HepG2 (cell line): ENCODE measurements around the gene CYB5B. TPM values are rescaled to one million over a fixed set of nuclear protein-coding genes. Genes with fewer than 3 reads are reported as not detected.

Source experiments
- ATAC-seq: fragments of 200-7000 bp; cut with Tn5 transposase; 3 replicates; pipeline ENCODE4 v1.9.1; 2020; ENCODE audit warnings: mild to moderate bottlenecking, moderate library complexity
- BruUV-seq: library from RNA; stranded (reverse); fragments of 400-500 nt; replicated peaks from 2 replicates; lab custom pipeline; 2021; lab: Mats Ljungman, UMichigan
- CTCF ChIA-PET: fragments of 300-600 bp; formaldehyde crosslinking; extraction: SDS; loops from one replicate; lab custom pipeline; 2021; ENCODE audit warnings: low total read pairs, inconsistent platforms, low intra/inter-chr PET ratio; lab: Yijun Ruan, JAX
- POLR2A ChIA-PET: fragments of 350-600 bp; sonication (Branson Sonifier 250); formaldehyde crosslinking; loops from one replicate; lab custom pipeline; 2020; ENCODE audit warnings: antibody characterized with exemption, inconsistent platforms; lab: Yijun Ruan, JAX
- DNase-seq: peaks from one replicate; pipeline ENCODE4 v3.0.0-alpha.2; 2015; ENCODE audit warnings: low spot score
- FAIRE-seq: peaks from 3 replicates; lab custom pipeline; 2011; peaks lifted over from hg19 to GRCh38; lab: Jason Lieb, UNC
- H2AFZ ChIP-seq: one replicate; pipeline ENCODE4 v1.6.1; 2011; ENCODE audit warnings: low read length, inconsistent platforms
- H3K27ac ChIP-seq: fragments of 300-600 bp; 3 replicates; pipeline ENCODE4 v1.8.0; 2011; ENCODE audit warnings: mixed run types, mild to moderate bottlenecking, mixed read lengths, low read length, inconsistent platforms; ENCODE audit not compliant: insufficient read depth; ENCODE audit errors: extremely low read length
- H3K27me3 ChIP-seq, 2 experiments: fragments of 200-600 bp in 1 of 2; 2 replicates in 1 of 2; 3 replicates in 1 of 2; pipeline versions ENCODE4 v1.6.0 to v1.8.0; 2011; ENCODE audit warnings: low read length in 2 of 2, mild to moderate bottlenecking in 2 of 2, moderate library complexity in 2 of 2, inconsistent platforms in 1 of 2; ENCODE audit not compliant: insufficient read depth in 2 of 2, control insufficient read depth in 1 of 2
- H3K36me3 ChIP-seq, 2 experiments: fragments of 200-600 bp in 1 of 2; replicated peaks in 1 of 2; 2 replicates in 1 of 2; 3 replicates in 1 of 2; pipeline versions ENCODE4 v1.5.1 to v1.8.0; 2011; ENCODE audit warnings: low read length in 2 of 2, inconsistent platforms in 1 of 2; ENCODE audit not compliant: insufficient read depth in 2 of 2, control insufficient read depth in 1 of 2
- H3K4me1 ChIP-seq: 2 replicates; pipeline ENCODE4 v1.5.1; 2012; ENCODE audit warnings: low read length, inconsistent platforms; ENCODE audit not compliant: insufficient read depth
- H3K4me2 ChIP-seq: 2 replicates; pipeline ENCODE4 v1.6.0; 2011; ENCODE audit warnings: low read depth, low read length, inconsistent platforms
- H3K4me3 ChIP-seq, 3 experiments: fragments of 200-600 bp in 1 of 3; sonication (generic), shearing (Covaris generic) in 1 of 3; replicated peaks in 1 of 3; 2 replicates each; pipeline ENCODE4 v1.5.1; 2011 to 2016; ENCODE audit warnings: low read length in 3 of 3, inconsistent platforms in 2 of 3, low read depth in 2 of 3, mild to moderate bottlenecking in 2 of 3, control low read depth in 1 of 3, mixed read lengths in 1 of 3; ENCODE audit not compliant: insufficient read depth in 1 of 3
- H3K79me2 ChIP-seq: one replicate; pipeline ENCODE4 v1.6.1; 2011; ENCODE audit warnings: low read length, inconsistent platforms; ENCODE audit not compliant: insufficient read depth
- H3K9ac ChIP-seq: 2 replicates; pipeline ENCODE4 v1.6.0; 2011; ENCODE audit warnings: mild to moderate bottlenecking, low read depth, low read length, inconsistent platforms; ENCODE audit not compliant: insufficient read depth
- H3K9me3 ChIP-seq: 2 replicates; pipeline ENCODE4 v1.5.1; 2012; ENCODE audit warnings: mild to moderate bottlenecking, low read length
- H4K20me1 ChIP-seq: 2 replicates; pipeline ENCODE4 v1.6.0; 2011; ENCODE audit warnings: inconsistent platforms, mild to moderate bottlenecking, low read length, moderate library complexity; ENCODE audit not compliant: insufficient read depth
- CAMTA2 ChIP-seq: sonication (generic); formaldehyde crosslinking; IDR thresholded peaks from 2 replicates; pipeline ENCODE4 v1.4.0; 2020; ENCODE audit warnings: mild to moderate bottlenecking, missing genetic modification reagents, borderline replicate concordance
- GTF3A ChIP-seq: sonication (generic); formaldehyde crosslinking; conservative IDR thresholded peaks from 2 replicates; pipeline ENCODE4 v1.4.0; 2020; ENCODE audit warnings: mild to moderate bottlenecking, missing genetic modification reagents
- HMG20A ChIP-seq: IDR thresholded peaks from 2 replicates; pipeline ENCODE4 v1.6.1; 2016; ENCODE audit warnings: borderline replicate concordance
- KLF11 ChIP-seq: IDR thresholded peaks from 2 replicates; pipeline ENCODE4 v1.6.1; 2016; ENCODE audit warnings: missing compliant biosample characterization
- MYNN ChIP-seq: sonication (generic); formaldehyde crosslinking; IDR thresholded peaks from 2 replicates; pipeline ENCODE4 v1.4.0; 2020; ENCODE audit warnings: mild to moderate bottlenecking, low read depth, missing genetic modification reagents
- NFYC ChIP-seq: IDR thresholded peaks from 2 replicates; pipeline ENCODE4 v1.6.1; 2016; ENCODE audit warnings: missing genetic modification reagents, missing compliant biosample characterization
- PLRG1 ChIP-seq: fragments of 450-650 bp; conservative IDR thresholded peaks from 2 replicates; pipeline ENCODE4 v1.6.1; 2016
- SP1 ChIP-seq, 2 experiments: fragments of 450-650 bp in 1 of 2; sonication (generic) in 1 of 2; formaldehyde crosslinking in 1 of 2; IDR thresholded peaks; 2 replicates each; pipeline versions ENCODE4 v1.4.0 to v1.6.1; 2016 to 2020; ENCODE audit warnings: missing genetic modification reagents in 1 of 2
- STAG1 ChIP-seq: sonication (generic); formaldehyde crosslinking; IDR thresholded peaks from 2 replicates; pipeline ENCODE4 v1.4.0; 2020; ENCODE audit warnings: missing genetic modification reagents
- ZBTB7B ChIP-seq: sonication (generic); formaldehyde crosslinking; IDR thresholded peaks from 2 replicates; pipeline ENCODE4 v1.4.0; 2020; ENCODE audit warnings: missing genetic modification reagents
- ZNF121 ChIP-seq: sonication (generic); formaldehyde crosslinking; IDR thresholded peaks from 2 replicates; pipeline ENCODE4 v1.5.0; 2020; ENCODE audit warnings: mild to moderate bottlenecking, missing genetic modification reagents
- ZNF333 ChIP-seq: sonication (generic); formaldehyde crosslinking; IDR thresholded peaks from 2 replicates; pipeline ENCODE4 v1.4.0; 2020; ENCODE audit warnings: mild to moderate bottlenecking, missing genetic modification reagents, borderline replicate concordance
- ZNF343 ChIP-seq: sonication (generic); formaldehyde crosslinking; IDR thresholded peaks from 2 replicates; pipeline ENCODE4 v1.4.0; 2020; ENCODE audit warnings: mild to moderate bottlenecking, missing genetic modification reagents
- ZNF564 ChIP-seq: sonication (generic); formaldehyde crosslinking; IDR thresholded peaks from 2 replicates; pipeline ENCODE4 v1.8.1; 2023; ENCODE audit warnings: mild to moderate bottlenecking, missing genetic modification reagents
- WGBS: methylation state at CpG from one replicate; pipeline ENCODE4 v1.1.6; 2017; ENCODE audit warnings: low lambda C conversion rate; 5-methylcytosine and 5-hydroxymethylcytosine counted together
- in situ Hi-C: cut with HindIII; loops from 2 replicates; pipeline ENCODE4 v1.10.0; 2017; ENCODE audit warnings: low pct_unique_long_range_greater_than_20kb; ENCODE audit not compliant: extremely low pct_ligation_motif_present
- intact Hi-C: fragments of 100-400 bp; cut with micrococcal nuclease; formaldehyde crosslinking; loops from one replicate; pipeline ENCODE4 v1.10.0; 2022; ENCODE audit not compliant: unreplicated experiment
- polyA plus RNA-seq, 8 experiments: library from polyadenylated mRNA; depleted of rRNA in 3 of 8; stranded (reverse) in 7 of 8; unstranded in 1 of 8; fragments of >200 nt; fragmentation: Illumina TruSeq in 4 of 8; extraction: Trizol in 4 of 8; gene quantifications; 2 replicates each; pipeline versions ENCODE4 v1.2.1 to v1.2.3, GENCODE V29; 2011 to 2016; ENCODE audit warnings: low read depth in 4 of 8, missing spikeins in 1 of 8, mixed read lengths in 1 of 8; ENCODE audit not compliant: insufficient read depth in 1 of 8
- total RNA-seq, 5 experiments: library from RNA; depleted of rRNA; stranded (reverse); fragments of >200 nt; fragmentation: Illumina TruSeq; extraction: Trizol; gene quantifications; 2 replicates each; pipeline ENCODE4 v1.2.3, GENCODE V29; 2016; ENCODE audit warnings: low read depth in 1 of 5
- TF ChIP-seq, protein P1 (sequence below): sonication (generic); formaldehyde crosslinking; IDR thresholded peaks from 2 replicates; pipeline ENCODE4 v1.5.0; 2020; ENCODE audit warnings: missing genetic modification reagents
- TF ChIP-seq, protein P2 (sequence below): sonication (generic); formaldehyde crosslinking; IDR thresholded peaks from 2 replicates; pipeline ENCODE4 v1.4.0; 2020; ENCODE audit warnings: missing genetic modification reagents, mild to moderate bottlenecking, borderline replicate concordance
- TF ChIP-seq, protein P3 (sequence below): sonication (generic); formaldehyde crosslinking; IDR thresholded peaks from 2 replicates; pipeline ENCODE4 v1.8.0; 2023; ENCODE audit warnings: mild to moderate bottlenecking, missing genetic modification reagents
- TF ChIP-seq, protein P4 (sequence below): sonication (generic); formaldehyde crosslinking; IDR thresholded peaks from 2 replicates; pipeline ENCODE4 v1.5.1; 2020; ENCODE audit warnings: mild to moderate bottlenecking, missing genetic modification reagents, moderate library complexity

Gene CYB5B
- total and polyA plus RNA-seq, 2 of the 13 experiments (the other 11 are each of a cell fraction or from before 2014, with no cell fraction given), result 234 to 432 TPM

DNA sequence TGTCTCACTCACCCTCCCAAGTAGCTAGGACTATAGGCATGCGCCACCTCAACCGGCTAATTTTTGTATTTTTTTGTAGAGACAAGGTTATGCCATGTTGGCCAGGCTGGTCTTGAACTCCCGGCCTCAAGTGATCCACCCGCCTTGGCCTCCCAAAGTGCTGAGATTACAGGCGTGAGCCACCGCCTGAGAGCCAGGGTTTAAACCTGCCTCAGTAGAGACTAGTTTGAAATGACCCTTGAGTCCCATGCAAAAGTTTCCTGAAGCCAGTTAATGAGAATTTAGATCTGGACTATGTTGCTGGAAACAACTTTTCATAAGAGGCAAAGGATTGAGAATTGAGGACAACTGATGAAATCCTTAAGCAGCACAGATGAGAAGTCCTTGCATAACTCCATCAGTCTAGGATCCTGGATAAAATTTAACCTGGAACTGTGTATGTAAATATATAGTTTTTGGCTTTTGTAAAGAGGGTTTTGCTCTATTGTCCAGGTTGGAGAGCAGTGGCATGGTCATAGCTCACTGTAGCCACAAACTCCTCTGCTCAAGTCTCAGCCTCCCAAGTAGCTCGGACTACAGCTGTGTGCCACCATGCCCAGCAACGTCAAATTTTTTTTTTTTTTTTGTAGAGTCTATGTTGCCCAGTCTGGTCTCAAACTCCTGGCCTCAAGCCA, 43.2 kb downstream of the CYB5B start:
- in situ Hi-C loops (loop anchor here (5.0 kb wide), 1 partner anchor 70 kb away; no protein-coding TSS in a partner anchor), intact Hi-C loops (loop anchor here (2.0 kb wide), 1 partner anchor 99 kb away; no protein-coding TSS in a partner anchor)
- DNase-seq, result peak; percentile 52
- Histone ChIP-seq H3K27me3 (no peaks in the 10 kb centered on the region), H4K20me1 (no peaks in the 10 kb centered on the region), H3K9ac (no peak overlapping the region), H3K4me2 (peak overlapping the region; percentile 26; the same call in 1 of the 2 replicates), H3K9me3 (no peaks in the 10 kb centered on the region), H3K79me2 (peaks cover 3% of the 10 kb centered on the region), H3K4me1 (peaks cover 84% of the 10 kb centered on the region), H3K4me3 (no peak overlapping the region), H3K27ac (peak overlapping the region; percentile 82), H3K36me3 (peaks cover 3 to 9% of the 10 kb centered on the region in 2 experiments; a peak in 4 of 5 replicates), H2AFZ (no peak overlapping the region)
- ChIA-PET CTCF (no interaction called here), POLR2A (interaction anchor here (0.6 to 5.7 kb wide), 5 partner anchors 24 to 256 kb away, joined by 3 to 52 read pairs (median 3); no protein-coding TSS in a partner anchor)
- FAIRE-seq, result no peak
- 68% methylated on average over 8 of the region's 8 CpGs for WGBS
- no TSS peak for BruUV-seq
- peak; percentile 30 for ATAC-seq
- no peak for TF ChIP-seq CAMTA2 (CRISPR knock-in tag)
- no peak for TF ChIP-seq NFYC (CRISPR knock-in tag)
- TF ChIP-seq ZNF564 (CRISPR knock-in tag), result no peak
- peak; percentile 99 for TF ChIP-seq ZNF121 (CRISPR knock-in tag)
- TF ChIP-seq KLF11, result no peak
- TF ChIP-seq SP1 (IDR thresholded peaks at IDR 0.05), result no peak
- TF ChIP-seq SP1 (CRISPR knock-in tag; IDR thresholded peaks at IDR 0.05), result no peak
- TF ChIP-seq MYNN, result peak; percentile 50; the same call in 1 of the 2 replicates
- TF ChIP-seq PLRG1, result no peak
- TF ChIP-seq, protein P1, sequence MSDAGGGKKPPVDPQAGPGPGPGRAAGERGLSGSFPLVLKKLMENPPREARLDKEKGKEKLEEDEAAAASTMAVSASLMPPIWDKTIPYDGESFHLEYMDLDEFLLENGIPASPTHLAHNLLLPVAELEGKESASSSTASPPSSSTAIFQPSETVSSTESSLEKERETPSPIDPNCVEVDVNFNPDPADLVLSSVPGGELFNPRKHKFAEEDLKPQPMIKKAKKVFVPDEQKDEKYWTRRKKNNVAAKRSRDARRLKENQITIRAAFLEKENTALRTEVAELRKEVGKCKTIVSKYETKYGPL, result peak; percentile 89; the same call in 1 of the 2 replicates
- TF ChIP-seq, protein P2, sequence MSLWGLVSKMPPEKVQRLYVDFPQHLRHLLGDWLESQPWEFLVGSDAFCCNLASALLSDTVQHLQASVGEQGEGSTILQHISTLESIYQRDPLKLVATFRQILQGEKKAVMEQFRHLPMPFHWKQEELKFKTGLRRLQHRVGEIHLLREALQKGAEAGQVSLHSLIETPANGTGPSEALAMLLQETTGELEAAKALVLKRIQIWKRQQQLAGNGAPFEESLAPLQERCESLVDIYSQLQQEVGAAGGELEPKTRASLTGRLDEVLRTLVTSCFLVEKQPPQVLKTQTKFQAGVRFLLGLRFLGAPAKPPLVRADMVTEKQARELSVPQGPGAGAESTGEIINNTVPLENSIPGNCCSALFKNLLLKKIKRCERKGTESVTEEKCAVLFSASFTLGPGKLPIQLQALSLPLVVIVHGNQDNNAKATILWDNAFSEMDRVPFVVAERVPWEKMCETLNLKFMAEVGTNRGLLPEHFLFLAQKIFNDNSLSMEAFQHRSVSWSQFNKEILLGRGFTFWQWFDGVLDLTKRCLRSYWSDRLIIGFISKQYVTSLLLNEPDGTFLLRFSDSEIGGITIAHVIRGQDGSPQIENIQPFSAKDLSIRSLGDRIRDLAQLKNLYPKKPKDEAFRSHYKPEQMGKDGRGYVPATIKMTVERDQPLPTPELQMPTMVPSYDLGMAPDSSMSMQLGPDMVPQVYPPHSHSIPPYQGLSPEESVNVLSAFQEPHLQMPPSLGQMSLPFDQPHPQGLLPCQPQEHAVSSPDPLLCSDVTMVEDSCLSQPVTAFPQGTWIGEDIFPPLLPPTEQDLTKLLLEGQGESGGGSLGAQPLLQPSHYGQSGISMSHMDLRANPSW (CRISPR knock-in tag), result no peak
- TF ChIP-seq GTF3A (CRISPR knock-in tag), result no peak
- no peak for TF ChIP-seq ZNF333 (CRISPR knock-in tag)
- TF ChIP-seq, protein P3, sequence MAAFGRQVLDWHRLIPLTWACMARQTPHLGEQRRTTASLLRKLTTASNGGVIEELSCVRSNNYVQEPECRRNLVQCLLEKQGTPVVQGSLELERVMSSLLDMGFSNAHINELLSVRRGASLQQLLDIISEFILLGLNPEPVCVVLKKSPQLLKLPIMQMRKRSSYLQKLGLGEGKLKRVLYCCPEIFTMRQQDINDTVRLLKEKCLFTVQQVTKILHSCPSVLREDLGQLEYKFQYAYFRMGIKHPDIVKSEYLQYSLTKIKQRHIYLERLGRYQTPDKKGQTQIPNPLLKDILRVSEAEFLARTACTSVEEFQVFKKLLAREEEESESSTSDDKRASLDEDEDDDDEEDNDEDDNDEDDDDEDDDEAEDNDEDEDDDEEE (CRISPR knock-in tag), result peak; percentile 51; the same call in 1 of the 2 replicates
- TF ChIP-seq STAG1 (CRISPR knock-in tag), result no peak
- TF ChIP-seq, protein P4, sequence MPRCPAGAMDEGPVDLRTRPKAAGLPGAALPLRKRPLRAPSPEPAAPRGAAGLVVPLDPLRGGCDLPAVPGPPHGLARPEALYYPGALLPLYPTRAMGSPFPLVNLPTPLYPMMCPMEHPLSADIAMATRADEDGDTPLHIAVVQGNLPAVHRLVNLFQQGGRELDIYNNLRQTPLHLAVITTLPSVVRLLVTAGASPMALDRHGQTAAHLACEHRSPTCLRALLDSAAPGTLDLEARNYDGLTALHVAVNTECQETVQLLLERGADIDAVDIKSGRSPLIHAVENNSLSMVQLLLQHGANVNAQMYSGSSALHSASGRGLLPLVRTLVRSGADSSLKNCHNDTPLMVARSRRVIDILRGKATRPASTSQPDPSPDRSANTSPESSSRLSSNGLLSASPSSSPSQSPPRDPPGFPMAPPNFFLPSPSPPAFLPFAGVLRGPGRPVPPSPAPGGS, result no peak
- TF ChIP-seq ZNF343 (CRISPR knock-in tag), result no peak
- peak; percentile 51; the same call in 1 of the 2 replicates for TF ChIP-seq HMG20A (CRISPR knock-in tag)
- TF ChIP-seq ZBTB7B, result 0 out of 2 replicates have a peak, but pooled peaks have one; percentile 10
